Measurements from ENCODE around the gene CASZ1. TPM values are rescaled to one million over a fixed set of nuclear protein-coding genes. Genes with fewer than 3 reads are reported as not detected.
A peak's percentile ranks its signal among the peaks of the same experiment; 100 is the strongest.

CASZ1 gene
- total and polyA plus RNA-seq, 2 experiments from 2014 or later, result 6.2 to 6.7 TPM

DNA sequence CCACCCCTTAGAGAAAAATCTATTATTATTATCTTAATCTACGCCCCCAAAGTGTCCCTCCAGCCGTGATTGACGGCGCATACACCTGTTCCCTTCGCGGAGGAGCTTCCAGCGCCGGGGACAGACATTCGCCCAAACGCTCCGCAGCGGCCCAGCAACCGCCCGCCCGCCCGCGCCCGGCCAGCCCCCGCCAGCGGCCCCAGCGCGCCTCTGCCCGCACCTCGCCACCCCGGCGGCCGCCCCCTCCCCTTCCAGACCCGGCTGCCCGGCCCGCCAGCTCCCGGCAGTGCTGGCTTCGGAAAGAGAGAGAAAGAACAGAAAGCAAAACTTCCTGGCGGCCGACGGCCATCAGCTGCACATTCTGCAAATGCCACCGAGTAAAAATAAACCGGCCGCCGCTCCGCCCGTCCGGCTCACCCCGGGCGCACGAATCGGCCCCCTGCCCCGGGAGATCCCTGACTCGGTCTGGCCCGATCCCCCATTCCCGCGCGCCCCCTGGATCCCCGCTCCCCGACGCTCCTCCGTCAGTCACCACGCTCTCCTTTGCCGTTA is 1.6 kb downstream of the CASZ1 start (continued):
- TF ChIP-seq, protein P1, sequence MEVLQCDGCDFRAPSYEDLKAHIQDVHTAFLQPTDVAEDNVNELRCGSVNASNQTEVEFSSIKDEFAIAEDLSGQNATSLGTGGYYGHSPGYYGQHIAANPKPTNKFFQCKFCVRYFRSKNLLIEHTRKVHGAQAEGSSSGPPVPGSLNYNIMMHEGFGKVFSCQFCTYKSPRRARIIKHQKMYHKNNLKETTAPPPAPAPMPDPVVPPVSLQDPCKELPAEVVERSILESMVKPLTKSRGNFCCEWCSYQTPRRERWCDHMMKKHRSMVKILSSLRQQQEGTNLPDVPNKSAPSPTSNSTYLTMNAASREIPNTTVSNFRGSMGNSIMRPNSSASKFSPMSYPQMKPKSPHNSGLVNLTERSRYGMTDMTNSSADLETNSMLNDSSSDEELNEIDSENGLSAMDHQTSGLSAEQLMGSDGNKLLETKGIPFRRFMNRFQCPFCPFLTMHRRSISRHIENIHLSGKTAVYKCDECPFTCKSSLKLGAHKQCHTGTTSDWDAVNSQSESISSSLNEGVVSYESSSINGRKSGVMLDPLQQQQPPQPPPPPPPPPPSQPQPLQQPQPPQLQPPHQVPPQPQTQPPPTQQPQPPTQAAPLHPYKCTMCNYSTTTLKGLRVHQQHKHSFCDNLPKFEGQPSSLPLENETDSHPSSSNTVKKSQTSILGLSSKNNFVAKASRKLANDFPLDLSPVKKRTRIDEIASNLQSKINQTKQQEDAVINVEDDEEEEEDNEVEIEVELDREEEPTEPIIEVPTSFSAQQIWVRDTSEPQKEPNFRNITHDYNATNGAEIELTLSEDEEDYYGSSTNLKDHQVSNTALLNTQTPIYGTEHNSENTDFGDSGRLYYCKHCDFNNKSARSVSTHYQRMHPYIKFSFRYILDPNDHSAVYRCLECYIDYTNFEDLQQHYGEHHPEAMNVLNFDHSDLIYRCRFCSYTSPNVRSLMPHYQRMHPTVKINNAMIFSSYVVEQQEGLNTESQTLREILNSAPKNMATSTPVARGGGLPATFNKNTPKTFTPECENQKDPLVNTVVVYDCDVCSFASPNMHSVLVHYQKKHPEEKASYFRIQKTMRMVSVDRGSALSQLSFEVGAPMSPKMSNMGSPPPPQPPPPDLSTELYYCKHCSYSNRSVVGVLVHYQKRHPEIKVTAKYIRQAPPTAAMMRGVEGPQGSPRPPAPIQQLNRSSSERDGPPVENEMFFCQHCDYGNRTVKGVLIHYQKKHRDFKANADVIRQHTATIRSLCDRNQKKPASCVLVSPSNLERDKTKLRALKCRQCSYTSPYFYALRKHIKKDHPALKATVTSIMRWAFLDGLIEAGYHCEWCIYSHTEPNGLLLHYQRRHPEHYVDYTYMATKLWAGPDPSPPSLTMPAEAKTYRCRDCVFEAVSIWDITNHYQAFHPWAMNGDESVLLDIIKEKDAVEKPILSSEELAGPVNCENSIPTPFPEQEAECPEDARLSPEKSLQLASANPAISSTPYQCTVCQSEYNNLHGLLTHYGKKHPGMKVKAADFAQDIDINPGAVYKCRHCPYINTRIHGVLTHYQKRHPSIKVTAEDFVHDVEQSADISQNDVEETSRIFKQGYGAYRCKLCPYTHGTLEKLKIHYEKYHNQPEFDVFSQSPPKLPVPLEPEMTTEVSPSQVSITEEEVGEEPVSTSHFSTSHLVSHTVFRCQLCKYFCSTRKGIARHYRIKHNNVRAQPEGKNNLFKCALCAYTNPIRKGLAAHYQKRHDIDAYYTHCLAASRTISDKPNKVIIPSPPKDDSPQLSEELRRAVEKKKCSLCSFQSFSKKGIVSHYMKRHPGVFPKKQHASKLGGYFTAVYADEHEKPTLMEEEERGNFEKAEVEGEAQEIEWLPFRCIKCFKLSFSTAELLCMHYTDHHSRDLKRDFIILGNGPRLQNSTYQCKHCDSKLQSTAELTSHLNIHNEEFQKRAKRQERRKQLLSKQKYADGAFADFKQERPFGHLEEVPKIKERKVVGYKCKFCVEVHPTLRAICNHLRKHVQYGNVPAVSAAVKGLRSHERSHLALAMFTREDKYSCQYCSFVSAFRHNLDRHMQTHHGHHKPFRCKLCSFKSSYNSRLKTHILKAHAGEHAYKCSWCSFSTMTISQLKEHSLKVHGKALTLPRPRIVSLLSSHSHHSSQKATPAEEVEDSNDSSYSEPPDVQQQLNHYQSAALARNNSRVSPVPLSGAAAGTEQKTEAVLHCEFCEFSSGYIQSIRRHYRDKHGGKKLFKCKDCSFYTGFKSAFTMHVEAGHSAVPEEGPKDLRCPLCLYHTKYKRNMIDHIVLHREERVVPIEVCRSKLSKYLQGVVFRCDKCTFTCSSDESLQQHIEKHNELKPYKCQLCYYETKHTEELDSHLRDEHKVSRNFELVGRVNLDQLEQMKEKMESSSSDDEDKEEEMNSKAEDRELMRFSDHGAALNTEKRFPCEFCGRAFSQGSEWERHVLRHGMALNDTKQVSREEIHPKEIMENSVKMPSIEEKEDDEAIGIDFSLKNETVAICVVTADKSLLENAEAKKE (CRISPR knock-in tag; IDR thresholded peaks at IDR 0.05), result no peak
- TF ChIP-seq, protein P2, sequence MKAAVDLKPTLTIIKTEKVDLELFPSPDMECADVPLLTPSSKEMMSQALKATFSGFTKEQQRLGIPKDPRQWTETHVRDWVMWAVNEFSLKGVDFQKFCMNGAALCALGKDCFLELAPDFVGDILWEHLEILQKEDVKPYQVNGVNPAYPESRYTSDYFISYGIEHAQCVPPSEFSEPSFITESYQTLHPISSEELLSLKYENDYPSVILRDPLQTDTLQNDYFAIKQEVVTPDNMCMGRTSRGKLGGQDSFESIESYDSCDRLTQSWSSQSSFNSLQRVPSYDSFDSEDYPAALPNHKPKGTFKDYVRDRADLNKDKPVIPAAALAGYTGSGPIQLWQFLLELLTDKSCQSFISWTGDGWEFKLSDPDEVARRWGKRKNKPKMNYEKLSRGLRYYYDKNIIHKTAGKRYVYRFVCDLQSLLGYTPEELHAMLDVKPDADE (IDR thresholded peaks at IDR 0.05), result no peak
- TF ChIP-seq CREB1 (CRISPR knock-in tag; IDR thresholded peaks at IDR 0.05; ENCODE audit: low read depth) (no peak), POLR2AphosphoS5 (IDR thresholded peaks at IDR 0.05; ENCODE audit: low read depth) (no peak), EZH2phosphoT487 (IDR thresholded peaks at IDR 0.05; ENCODE audit: unreplicated experiment) (no peak)

DNA sequence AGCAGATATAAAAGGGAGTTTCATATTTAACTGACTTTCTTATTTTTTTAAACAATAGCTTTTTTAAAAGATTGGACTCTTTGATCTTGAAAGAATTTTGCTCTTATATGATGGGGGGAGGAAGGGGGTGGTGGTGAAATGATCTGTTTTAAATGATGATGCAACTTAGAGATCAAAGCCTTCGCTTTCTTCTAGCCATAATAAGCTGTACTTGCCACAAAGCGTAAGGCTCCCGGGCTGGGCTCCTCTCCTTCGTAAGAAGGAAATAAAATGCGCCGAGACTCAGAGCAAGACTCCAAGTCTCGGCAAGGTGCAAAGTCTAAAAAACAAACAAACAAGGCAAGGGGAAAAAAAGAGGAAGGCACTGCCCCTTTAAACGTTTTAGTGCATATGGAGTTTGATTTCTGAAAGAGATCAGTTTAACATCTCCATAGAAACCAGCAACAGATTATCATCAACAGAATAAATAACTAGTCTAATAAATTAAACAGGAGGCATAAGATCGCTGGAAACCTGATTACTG is 3.3 kb downstream of the CASZ1 start:
- Mint-ChIP-seq H3K4me1 (peaks cover 17% of the 10 kb centered on the region), H3K9me3 (no peaks in the 10 kb centered on the region), H3K27me3 (ENCODE audit: insufficient read depth, low read depth, poor library complexity) (peaks cover 36% of the 10 kb centered on the region), H3K36me3 (ENCODE audit: low read depth) (no peaks in the 10 kb centered on the region; the same call in 2 of the 3 replicates), H3K4me3 (peak overlapping the region; percentile 86), H3K27ac (no peak overlapping the region)
- Histone ChIP-seq H3K79me2 (replicated peaks; ENCODE audit: insufficient read depth) (no peaks in the 10 kb centered on the region), H3K36me3 (ENCODE audit: insufficient read depth) (no peaks in the 10 kb centered on the region), H4K20me1 (replicated peaks; ENCODE audit: insufficient read depth) (no peaks in the 10 kb centered on the region; the same call in 1 of the 2 replicates), H2AFZ (0 out of 2 replicates have a peak overlapping the region, but pooled peaks have one; percentile 1), H3K4me1 (ENCODE audit: insufficient read depth) (peaks cover 21% of the 10 kb centered on the region), H3K27me3 (ENCODE audit: insufficient read depth) (peaks cover 56% of the 10 kb centered on the region), H3K4me3 (peak overlapping the region; percentile 64), H3K4me2 (peak overlapping the region; percentile 91), H3K27ac (ENCODE audit: low read depth) (no peak overlapping the region), H3F3A (replicated peaks; ENCODE audit: low read depth) (0 out of 2 replicates have a peak, but pooled peaks cover 5% of the 10 kb centered on the region), H3K9me2 (ENCODE audit: insufficient read depth) (no peaks in the 10 kb centered on the region)
- TF ChIP-seq STAT1 (IDR thresholded peaks at IDR 0.05; ENCODE audit: unreplicated experiment) (no peak), EZH2 (IDR thresholded peaks at IDR 0.05; ENCODE audit: low read depth, unreplicated experiment) (peak; percentile 14)
- DNase-seq (ENCODE audit: low spot score) (peak; percentile 61), ATAC-seq (no peak)
